ENCODE results near the gene KANSL1. TPM values are rescaled to one million over a fixed set of nuclear protein-coding genes. Genes with fewer than 3 reads are reported as not detected.

KANSL1 gene
- total RNA-seq, 1 donor from 2014 or later = 99.8 TPM

DNA sequence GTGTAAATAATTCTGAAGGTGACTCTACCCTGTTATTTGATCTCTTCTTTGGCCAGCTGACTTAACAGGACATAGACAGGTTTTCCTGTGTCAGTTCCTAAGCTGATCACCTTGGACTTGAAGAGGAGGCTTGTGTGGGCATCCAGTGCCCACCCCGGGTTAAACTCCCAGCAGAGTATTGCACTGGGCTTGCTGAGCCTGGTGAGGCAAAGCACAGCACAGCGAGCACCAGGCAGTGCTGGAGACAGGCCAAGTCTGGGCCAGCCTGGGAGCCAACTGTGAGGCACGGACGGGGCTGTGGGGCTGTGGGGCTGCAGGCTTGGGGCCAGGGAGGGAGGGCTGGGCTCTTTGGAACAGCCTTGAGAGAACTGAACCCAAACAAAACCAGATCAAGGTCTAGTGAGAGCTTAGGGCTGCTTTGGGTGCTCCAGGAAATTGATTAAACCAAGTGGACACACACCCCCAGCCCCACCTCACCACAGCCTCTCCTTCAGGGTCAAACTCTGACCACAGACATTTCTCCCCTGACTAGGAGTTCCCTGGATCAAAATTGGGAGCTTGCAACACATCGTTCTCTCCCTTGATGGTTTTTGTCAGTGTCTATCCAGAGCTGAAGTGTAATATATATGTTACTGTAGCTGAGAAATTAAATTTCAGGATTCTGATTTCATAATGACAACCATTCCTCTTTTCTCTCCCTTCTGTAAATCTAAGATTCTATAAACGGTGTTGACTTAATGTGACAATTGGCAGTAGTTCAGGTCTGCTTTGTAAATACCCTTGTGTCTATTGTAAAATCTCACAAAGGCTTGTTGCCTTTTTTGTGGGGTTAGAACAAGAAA, 189.1 kb downstream of the KANSL1 start:
- Histone ChIP-seq H3K4me1 (ENCODE audit: insufficient read depth, low read length) (no peaks in the 10 kb centered on the region), H3K27ac (ENCODE audit: low read depth, low read length) (no peak overlapping the region), H3K4me2 (ENCODE audit: low read length) (no peak overlapping the region), H3K9me3 (ENCODE audit: insufficient read depth, low read depth, low read length) (no peaks in the 10 kb centered on the region), H3K27me3 (ENCODE audit: insufficient read depth, low read length) (no peaks in the 10 kb centered on the region), H3K79me2 (ENCODE audit: insufficient read depth, low read length) (no peaks in the 10 kb centered on the region), H3K4me3 (ENCODE audit: insufficient read depth, low read depth, low read length) (no peak overlapping the region), H3K36me3 (ENCODE audit: insufficient read depth, low read length) (no peaks in the 10 kb centered on the region), H3K9ac (ENCODE audit: low read length) (no peak overlapping the region), H2AFZ (ENCODE audit: low read depth, low read length) (no peak overlapping the region), H4K20me1 (ENCODE audit: insufficient read depth, low read length) (no peaks in the 10 kb centered on the region)
- H3K4me1 Mint-ChIP-seq (ENCODE audit: low read depth, unreplicated experiment) = peaks cover 12% of the 10 kb centered on the region
- H3K9me3 Mint-ChIP-seq (ENCODE audit: unreplicated experiment) = no peaks in the 10 kb centered on the region
- FAIRE-seq (no peak), DNase-seq (ENCODE audit: low read depth) (peak; percentile 14)
- H3K27me3 Mint-ChIP-seq (ENCODE audit: low read depth, unreplicated experiment) = peaks cover 6% of the 10 kb centered on the region
- TF ChIP-seq EZH2 (IDR thresholded peaks at IDR 0.05; ENCODE audit: insufficient read depth, low read length) = no peak
- TF ChIP-seq, protein P1, sequence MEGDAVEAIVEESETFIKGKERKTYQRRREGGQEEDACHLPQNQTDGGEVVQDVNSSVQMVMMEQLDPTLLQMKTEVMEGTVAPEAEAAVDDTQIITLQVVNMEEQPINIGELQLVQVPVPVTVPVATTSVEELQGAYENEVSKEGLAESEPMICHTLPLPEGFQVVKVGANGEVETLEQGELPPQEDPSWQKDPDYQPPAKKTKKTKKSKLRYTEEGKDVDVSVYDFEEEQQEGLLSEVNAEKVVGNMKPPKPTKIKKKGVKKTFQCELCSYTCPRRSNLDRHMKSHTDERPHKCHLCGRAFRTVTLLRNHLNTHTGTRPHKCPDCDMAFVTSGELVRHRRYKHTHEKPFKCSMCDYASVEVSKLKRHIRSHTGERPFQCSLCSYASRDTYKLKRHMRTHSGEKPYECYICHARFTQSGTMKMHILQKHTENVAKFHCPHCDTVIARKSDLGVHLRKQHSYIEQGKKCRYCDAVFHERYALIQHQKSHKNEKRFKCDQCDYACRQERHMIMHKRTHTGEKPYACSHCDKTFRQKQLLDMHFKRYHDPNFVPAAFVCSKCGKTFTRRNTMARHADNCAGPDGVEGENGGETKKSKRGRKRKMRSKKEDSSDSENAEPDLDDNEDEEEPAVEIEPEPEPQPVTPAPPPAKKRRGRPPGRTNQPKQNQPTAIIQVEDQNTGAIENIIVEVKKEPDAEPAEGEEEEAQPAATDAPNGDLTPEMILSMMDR (IDR thresholded peaks at IDR 0.05; ENCODE audit: insufficient read depth, low read depth, low read length) = no peak
- H3K27ac Mint-ChIP-seq (ENCODE audit: unreplicated experiment) = no peak overlapping the region
- no peak overlapping the region for H3K4me3 Mint-ChIP-seq (ENCODE audit: unreplicated experiment)
- H3K36me3 Mint-ChIP-seq (ENCODE audit: low read depth, unreplicated experiment) = peaks cover 2% of the 10 kb centered on the region

DNA sequence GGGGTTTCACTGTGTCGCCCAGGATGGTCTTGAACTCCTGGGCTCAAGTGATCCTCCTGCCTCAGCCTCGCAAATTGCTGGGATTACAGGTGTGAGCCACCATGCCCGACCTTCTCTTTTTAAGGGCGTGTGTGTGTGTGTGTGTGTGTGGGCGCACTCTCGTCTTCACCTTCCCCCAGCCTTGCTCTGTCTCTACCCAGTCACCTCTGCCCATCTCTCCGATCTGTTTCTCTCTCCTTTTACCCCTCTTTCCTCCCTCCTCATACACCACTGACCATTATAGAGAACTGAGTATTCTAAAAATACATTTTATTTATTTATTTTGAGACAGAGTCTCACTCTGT, 190.3 kb downstream of the KANSL1 start:
- FAIRE-seq = no peak

More for the DNA sequence above, 190.3 kb downstream of the KANSL1 start:
- no peaks in the 10 kb centered on the region for H3K9me3 ChIP-seq (ENCODE audit: insufficient read depth, low read depth, low read length)
- no peaks in the 10 kb centered on the region for H3K27me3 ChIP-seq (ENCODE audit: insufficient read depth, low read length)
- TF ChIP-seq, protein P1 (IDR thresholded peaks at IDR 0.05; ENCODE audit: insufficient read depth, low read depth, low read length) = no peak
- no peak for TF ChIP-seq EZH2 (IDR thresholded peaks at IDR 0.05; ENCODE audit: insufficient read depth, low read length)
- no peaks in the 10 kb centered on the region for H3K79me2 ChIP-seq (ENCODE audit: insufficient read depth, low read length)
- H3K4me3 ChIP-seq (ENCODE audit: insufficient read depth, low read depth, low read length) = no peak overlapping the region
- peaks cover 2% of the 10 kb centered on the region for H3K36me3 Mint-ChIP-seq (ENCODE audit: low read depth, unreplicated experiment)
- H3K27me3 Mint-ChIP-seq (ENCODE audit: low read depth, unreplicated experiment) = peaks cover 6% of the 10 kb centered on the region
- H3K27ac ChIP-seq (ENCODE audit: low read depth, low read length) = no peak overlapping the region
- H3K4me3 Mint-ChIP-seq (ENCODE audit: unreplicated experiment) = no peak overlapping the region
- no peak overlapping the region for H3K9ac ChIP-seq (ENCODE audit: low read length)
- DNase-seq (ENCODE audit: low read depth) = no peak
- H3K27ac Mint-ChIP-seq (ENCODE audit: unreplicated experiment) = no peak overlapping the region
- H2AFZ ChIP-seq (ENCODE audit: low read depth, low read length) = no peak overlapping the region
- no peaks in the 10 kb centered on the region for H3K9me3 Mint-ChIP-seq (ENCODE audit: unreplicated experiment)
- H3K4me2 ChIP-seq (ENCODE audit: low read length) = no peak overlapping the region
- peaks cover 12% of the 10 kb centered on the region for H3K4me1 Mint-ChIP-seq (ENCODE audit: low read depth, unreplicated experiment)
- H3K4me1 ChIP-seq (ENCODE audit: insufficient read depth, low read length) = peaks cover under 1% of the 10 kb centered on the region
- H3K36me3 ChIP-seq (ENCODE audit: insufficient read depth, low read length) = no peaks in the 10 kb centered on the region
- no peaks in the 10 kb centered on the region for H4K20me1 ChIP-seq (ENCODE audit: insufficient read depth, low read length)
